AG10803 (cell line): ENCODE data around the gene SLC4A3.

Experiments used
- DNase-seq: peaks from one replicate; pipeline ENCODE4 v3.0.0; 2010; ENCODE audit warnings: low read depth
- H3K4me3 ChIP-seq: 2 replicates; pipeline ENCODE4 v1.5.1; 2011; ENCODE audit warnings: mild to moderate bottlenecking, low read length, control low read depth
- TF ChIP-seq, protein P1 (sequence below): conservative IDR thresholded peaks from 2 replicates; pipeline ENCODE4 v1.5.1; 2011; ENCODE audit warnings: mild to moderate bottlenecking, low read length, control low read depth, inconsistent platforms

SLC4A3 gene

DNA sequence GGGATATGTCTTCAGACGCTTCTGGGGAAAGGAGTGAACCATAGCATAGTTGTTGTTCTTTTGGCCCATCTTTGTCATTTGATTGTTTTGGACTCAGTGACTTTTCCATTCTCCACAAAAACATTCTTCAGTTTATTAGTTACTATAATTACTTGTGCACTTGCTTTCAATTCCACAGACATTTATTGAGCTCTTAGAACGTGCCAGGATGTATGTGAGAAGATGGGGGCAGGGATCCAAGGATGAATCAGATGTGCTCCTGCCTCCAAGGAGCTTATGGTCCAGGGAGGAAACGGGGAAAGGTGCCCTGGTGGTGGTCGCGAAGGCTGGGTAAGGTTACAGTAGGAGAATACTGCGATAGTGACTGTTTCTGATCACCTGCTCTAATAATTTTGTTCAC, 6.9 kb upstream of the SLC4A3 start:
- no peak overlapping the region for H3K4me3 ChIP-seq
- TF ChIP-seq, protein P1, sequence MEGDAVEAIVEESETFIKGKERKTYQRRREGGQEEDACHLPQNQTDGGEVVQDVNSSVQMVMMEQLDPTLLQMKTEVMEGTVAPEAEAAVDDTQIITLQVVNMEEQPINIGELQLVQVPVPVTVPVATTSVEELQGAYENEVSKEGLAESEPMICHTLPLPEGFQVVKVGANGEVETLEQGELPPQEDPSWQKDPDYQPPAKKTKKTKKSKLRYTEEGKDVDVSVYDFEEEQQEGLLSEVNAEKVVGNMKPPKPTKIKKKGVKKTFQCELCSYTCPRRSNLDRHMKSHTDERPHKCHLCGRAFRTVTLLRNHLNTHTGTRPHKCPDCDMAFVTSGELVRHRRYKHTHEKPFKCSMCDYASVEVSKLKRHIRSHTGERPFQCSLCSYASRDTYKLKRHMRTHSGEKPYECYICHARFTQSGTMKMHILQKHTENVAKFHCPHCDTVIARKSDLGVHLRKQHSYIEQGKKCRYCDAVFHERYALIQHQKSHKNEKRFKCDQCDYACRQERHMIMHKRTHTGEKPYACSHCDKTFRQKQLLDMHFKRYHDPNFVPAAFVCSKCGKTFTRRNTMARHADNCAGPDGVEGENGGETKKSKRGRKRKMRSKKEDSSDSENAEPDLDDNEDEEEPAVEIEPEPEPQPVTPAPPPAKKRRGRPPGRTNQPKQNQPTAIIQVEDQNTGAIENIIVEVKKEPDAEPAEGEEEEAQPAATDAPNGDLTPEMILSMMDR: no peak
- peak; percentile 11 for DNase-seq

DNA sequence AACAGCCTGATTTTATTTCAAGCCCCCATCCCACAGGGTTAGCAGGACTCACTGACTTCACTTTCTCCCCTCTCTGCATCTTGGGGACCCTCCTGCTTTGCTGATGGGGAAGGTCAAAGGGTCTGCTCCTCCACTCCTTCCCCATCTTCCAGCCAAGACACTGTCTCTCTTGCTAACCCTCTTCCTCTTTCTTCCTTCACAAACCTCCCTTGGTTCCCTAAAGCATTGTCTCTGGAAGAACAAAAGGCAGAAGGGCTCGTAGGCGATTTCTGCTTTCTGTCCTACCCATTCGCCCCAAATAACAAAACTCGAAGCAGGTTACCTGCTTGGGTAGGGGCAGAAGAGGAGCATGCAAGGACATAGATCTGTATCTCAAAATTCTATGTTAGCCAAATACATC, 5.5 kb upstream of the SLC4A3 start:
- no peak overlapping the region for H3K4me3 ChIP-seq
- TF ChIP-seq, protein P1: no peak

DNA sequence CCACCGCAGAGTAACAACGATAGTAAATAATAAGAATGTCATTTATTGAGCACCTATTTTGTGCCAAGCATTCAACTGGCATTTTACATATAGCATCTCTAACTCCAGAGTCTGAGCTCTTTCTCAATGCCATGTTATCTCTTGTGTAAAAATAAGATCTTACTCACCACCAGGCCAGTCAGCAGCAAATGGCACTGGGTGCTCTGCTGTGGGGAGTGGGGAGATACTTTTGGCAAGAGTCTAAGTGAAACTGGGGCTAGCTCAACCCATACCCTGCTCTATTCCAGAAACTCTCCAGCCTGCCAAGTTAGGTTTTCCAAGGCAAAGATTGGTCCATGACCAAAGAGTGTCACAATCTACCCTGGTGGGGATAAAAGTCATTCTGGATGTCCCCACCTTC, 5.0 kb upstream of the SLC4A3 start:
- TF ChIP-seq, protein P1: no peak

More for the DNA sequence above, 5.5 kb upstream of the SLC4A3 start:
- DNase-seq: no peak

DNA sequence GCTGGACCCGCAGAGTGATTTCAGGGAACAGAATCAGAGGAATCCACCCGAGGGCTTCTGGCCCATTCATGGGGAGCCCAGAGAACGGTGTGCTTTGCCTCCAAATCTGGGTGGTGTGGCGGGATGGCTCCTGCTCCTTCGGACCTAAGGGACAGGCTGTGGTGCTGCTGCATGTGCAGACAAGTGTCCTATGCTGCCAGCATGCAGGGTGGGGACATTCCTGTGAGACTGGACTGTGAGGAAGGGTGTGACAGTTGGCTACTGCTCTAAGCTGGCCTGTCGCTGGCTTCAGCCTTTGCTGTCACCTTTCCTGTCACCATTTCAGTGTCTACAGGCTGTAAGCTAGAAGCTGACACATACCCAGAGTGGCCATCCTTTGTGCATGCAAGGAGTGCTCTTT, 2.9 kb upstream of the SLC4A3 start:
- no peak overlapping the region for H3K4me3 ChIP-seq
- no peak for DNase-seq
- TF ChIP-seq, protein P1: no peak

More for the DNA sequence above, 5.0 kb upstream of the SLC4A3 start:
- no peak for DNase-seq
- H3K4me3 ChIP-seq: no peak overlapping the region

DNA sequence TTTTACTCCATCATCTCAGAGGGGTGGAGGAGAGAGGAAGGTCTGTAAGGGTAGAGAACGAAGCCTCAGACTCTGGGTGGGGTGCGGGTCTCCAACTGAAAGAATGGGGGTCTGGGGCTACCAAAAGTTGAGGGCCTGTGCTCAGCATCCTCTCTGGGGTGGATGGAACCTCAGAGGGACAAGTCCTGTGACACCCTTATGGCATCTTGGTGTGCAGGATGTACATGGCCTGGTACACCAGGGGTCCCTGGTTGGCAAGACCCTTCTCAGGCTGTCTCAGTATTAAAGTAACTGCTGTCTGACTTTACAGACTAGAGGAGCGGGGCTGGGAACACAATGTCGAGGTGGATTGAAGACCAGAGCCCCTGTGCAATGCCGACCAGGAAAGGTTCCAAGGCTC, 2.3 kb upstream of the SLC4A3 start:
- no peak overlapping the region for H3K4me3 ChIP-seq
- TF ChIP-seq, protein P1: no peak
- no peak for DNase-seq

DNA sequence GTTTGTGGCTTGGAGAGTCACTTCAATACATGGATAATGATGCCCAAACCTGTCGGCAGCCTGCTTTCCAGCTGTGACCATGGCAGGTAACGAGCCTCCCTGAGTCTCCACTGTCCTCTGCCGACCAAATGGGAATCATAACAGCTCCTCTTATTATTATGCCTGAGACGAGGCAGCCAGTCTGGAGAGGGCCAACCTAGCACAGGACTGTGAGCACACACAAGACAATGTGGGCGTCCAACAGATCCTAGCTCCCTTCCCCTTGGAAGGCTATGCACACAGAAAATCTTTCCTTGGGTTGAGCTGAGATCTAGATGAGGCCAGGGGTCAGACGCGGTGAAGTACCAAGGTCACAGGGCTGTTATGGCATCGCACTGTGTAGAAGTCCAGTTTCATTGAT, 890 bp upstream of the SLC4A3 start:
- TF ChIP-seq, protein P1: no peak
- no peak overlapping the region for H3K4me3 ChIP-seq
- DNase-seq: no peak

DNA sequence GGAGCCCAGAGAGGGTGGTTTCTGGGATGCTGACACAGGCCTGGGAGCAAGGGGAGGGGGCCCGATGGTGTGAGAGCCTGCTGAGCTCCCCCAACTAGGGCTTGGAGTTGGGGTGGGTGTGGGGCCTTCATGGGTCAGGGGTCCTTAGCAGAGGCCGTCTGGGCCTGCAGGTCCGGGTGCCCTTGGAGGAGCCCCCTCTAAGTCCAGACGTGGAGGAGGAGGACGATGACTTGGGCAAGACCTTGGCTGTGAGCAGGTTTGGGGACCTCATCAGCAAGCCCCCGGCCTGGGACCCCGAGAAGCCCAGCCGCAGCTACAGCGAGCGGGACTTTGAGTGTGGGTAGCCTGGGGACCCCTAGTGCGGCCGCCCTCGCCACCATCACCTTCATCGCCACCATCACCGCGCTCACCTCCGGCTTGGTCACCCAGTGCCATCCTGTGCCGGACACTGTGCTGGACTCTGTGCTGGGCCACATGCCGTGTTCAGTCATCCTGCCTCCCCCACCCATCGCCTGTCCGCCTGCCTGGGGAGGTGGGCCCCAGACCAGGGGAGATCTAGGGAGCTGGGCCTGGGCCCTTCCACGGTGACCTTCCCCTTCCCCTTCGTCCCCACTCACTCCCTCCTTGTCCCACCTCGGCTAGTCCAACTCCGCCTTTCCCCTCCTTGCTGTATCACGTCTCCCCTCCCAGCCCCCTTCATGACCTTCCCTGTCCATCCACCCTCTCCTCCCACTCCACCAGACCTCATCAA, 980 bp downstream of the SLC4A3 start:
- DNase-seq: no peak
- TF ChIP-seq, protein P1: no peak
- peak overlapping the region; percentile 64 for H3K4me3 ChIP-seq
